Measurements from ENCODE around the gene STARD9.
"Not testable (repeated sequence)": the region's sequence is repeated elsewhere in the genome, so short reads cannot be mapped to it uniquely, and the experiment has no call there.

The STARD9 gene

DNA sequence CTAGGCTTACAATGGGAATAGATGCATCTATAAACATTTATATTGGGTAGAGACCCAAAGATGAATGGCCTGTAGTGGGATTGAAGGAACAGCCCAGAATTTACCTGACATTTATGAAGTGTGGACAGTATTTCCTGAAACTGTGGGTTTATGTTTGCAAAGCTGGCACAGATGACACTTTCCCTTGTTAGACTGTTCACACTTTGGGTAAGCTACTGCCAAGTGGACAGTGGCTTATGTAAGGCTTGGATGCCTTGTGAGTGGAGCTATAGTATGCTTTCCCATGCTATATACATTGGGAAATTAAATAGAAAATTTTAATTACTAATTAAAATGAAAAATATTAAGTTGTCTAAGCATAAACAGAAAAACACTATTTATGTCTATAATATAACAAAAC, 48.5 kb downstream of the STARD9 start:
- DNase-seq (ENCODE audit: low read depth in 2 of 2), result no peak

DNA sequence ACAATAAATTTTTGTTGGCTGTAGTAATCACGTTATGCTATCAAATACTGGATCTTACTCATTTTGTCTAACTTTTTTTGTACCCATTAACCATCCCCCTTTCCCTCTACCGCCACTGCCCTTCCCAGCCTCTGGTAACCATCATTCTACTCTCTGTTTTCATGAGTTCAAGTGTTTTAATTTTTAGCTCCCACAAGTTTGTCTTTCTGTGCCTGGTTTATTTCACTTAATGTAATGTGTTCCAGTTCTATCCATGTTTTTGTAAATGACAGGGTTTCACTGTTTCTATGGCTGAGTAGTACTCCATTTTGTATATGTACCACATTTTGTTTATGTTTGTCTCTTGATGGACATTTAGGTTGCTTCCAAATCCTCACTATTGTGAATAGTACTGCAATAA, 52.1 kb downstream of the STARD9 start:
- no peak for DNase-seq (ENCODE audit: low read depth in 2 of 2)

DNA sequence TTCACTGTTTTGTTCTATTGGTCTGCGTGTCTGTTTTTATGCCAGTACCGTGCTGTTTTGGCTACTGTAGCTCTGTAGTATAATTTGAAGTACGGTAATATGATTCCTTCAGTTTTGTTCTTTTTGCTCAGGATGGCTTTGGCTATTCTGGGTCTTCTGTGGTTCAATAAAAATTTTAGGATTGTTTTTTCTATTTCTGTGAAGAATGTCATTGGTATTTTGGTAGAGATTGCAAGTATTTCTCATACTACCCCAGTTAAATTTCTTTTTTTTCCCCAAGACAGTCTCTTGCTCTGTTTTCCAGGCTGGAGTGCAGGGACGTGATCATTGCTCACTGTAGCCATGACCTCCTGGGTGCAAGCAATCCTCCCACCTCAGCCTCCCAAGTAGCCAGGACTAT, 53.4 kb downstream of the STARD9 start:
- DNase-seq (ENCODE audit: low read depth in 2 of 2), result no peak

GRCh38 chr15:42632105-42632675, 56.8 kb downstream of the STARD9 start:
- DNase-seq (ENCODE audit: low read depth in 2 of 2), result no peak

GRCh38 chr15:42640109-42640508, 64.7 kb downstream of the STARD9 start:
- no peak for DNase-seq (ENCODE audit: low read depth in 2 of 2)

- peak; percentile 16 to 17 for DNase-seq (ENCODE audit: low read depth in 2 of 2)
Observed at GRCh38 chr15:42650208-42651066, 75.0 kb downstream of the STARD9 start.

DNA sequence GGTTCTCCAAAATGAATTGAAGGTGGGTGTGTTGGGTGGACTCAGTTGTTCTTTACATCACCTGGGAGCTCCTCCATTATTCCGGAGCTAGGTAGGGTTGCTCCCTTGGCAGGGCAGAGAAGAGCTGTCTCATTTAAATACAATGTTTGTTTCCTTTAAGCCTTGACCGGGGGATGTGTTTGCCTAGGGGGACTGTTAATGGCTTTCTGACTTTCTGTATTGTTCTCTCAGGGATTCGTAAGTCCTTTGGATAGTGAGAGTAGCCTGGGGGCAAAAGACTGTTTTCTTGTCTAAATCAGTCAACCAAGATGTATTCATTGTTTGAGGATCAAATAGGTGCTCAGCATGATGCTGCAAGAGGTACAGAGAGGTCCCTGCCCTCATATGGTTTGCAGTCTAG, 90.4 kb downstream of the STARD9 start:
- no peak for DNase-seq (ENCODE audit: low read depth in 2 of 2)

- DNase-seq (ENCODE audit: low read depth in 2 of 2), result no peak
Observed at GRCh38 chr15:42667855-42668254, 92.4 kb downstream of the STARD9 start.

DNA sequence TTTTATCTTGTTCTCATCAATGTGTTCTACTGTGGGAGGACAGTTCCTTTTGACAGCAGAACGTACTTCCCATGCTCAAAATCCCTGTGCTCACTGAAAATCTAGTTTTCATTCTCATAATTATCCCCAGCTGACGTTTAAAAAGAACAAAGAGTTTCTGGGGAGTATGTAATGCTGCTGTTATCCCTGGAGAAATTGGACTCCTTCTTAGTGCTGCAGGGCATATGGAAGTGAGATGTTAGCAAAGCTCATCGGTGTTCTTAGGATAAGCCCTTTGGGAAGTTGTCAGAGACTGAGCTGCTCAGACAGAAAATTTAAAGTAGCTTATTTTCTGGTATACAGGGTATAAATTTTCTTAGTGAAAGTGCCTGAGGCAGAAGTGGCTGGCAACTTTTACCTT, 95.0 kb downstream of the STARD9 start:
- DNase-seq (ENCODE audit: low read depth in 2 of 2), result no peak

- no peak for DNase-seq (ENCODE audit: low read depth in 2 of 2)
Observed at GRCh38 chr15:42672444-42672843, 97.0 kb downstream of the STARD9 start.

DNA sequence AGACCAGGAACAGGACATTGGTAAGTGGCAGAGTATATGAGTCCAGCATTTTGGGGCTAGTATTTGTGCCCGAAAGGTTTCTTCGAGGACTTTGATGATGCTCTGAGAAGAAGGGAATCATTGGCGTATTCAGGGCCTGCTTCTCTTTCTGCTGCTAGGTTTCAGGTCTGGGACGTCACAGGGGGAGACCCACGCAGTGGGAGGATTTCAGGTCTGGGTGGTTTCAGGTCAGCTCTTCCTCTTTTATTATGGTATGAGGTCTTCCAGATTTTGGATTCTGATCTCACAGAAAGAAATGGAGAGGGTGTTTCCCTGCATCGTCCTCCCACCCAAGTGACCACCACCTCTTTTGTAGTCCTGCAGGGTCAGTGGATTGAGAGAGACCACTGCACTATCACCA, 99.1 kb downstream of the STARD9 start:
- DNase-seq (ENCODE audit: low read depth in 2 of 2), result no peak

GRCh38 chr15:42675021-42675420, 99.6 kb downstream of the STARD9 start:
- no peak for DNase-seq (ENCODE audit: low read depth in 2 of 2)

DNA sequence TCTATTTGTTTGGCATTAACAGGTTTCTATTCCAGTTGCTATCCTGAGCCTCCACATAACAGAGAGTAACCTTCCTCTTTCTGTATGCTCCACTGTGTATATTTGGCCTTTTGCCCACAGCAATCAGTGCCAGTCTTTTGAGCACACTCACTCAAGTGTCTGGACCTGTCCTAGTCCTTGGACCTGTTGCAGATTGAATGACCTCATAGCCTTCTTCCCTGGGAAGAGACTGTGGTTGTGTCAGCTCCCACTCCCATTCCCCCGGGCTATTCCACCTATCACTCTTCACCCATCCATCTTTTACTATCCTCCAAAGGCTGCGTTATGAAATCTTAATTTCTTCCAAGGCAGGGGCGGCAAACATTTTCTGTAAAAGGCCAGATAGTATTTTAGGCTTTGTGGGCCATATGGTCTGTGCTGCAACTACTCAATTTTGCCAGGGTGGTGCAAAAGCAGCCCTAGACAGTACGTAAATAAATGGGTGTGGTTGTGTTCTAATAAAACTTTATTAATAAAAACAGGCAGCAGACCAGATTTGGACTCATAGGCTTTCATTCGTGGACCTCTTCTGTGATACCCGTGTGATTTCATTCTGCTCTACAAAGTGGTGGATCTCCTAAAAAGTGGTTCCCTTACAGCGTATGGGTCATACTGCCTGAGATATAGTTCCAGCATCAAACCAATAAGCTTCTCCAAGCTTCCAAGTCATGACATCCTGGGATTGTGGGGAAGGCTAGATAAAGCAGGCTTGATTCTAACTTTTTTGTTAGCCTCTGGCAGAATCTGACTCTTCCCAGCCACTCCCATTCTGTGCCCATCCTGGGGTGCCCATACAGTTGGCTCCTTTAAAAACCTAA, 104.1 kb downstream of the STARD9 start:
- DNase-seq (ENCODE audit: low read depth in 2 of 2), result no peak

DNA sequence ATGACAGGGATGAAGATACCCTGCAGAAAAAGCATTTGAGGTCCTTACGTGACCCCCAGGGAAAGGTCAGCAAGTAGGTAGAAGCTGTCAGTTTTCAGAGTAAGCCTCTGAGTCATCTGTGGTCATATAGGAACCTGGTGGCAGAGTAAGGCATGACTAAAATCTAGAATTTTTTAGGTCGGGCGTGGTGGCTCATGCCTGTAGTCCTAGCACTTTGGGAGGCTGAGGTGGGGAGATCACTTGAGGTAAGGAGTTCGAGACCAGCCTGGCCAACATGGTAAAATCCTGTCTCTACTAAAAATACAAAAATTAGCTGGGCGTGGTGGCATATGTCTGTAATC, 104.7 kb downstream of the STARD9 start:
- not testable (repeated sequence) for DNase-seq (ENCODE audit: low read depth in 2 of 2)

- DNase-seq (ENCODE audit: low read depth in 2 of 2), result no peak
Observed at GRCh38 chr15:42681119-42681518, 105.7 kb downstream of the STARD9 start.

DNA sequence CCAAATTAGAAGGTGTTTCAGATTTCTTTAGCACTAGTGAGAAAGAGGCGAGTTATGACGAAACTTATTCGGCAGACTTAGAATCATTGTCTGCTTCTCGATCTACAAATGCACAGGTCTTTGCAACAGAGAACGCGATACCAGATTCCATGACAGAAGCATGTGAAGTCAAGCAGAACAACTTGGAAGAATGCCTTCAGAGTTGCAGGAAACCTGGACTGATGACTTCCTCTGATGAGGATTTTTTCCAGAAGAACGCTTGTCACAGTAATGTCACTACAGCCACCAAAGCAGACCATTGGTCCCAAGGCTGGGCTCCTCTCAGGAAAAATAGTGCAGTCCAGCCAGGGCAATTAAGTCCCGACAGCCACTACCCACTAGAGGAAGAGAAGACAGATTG, 110.9 kb downstream of the STARD9 start:
- DNase-seq (ENCODE audit: low read depth in 2 of 2), result no peak

DNA sequence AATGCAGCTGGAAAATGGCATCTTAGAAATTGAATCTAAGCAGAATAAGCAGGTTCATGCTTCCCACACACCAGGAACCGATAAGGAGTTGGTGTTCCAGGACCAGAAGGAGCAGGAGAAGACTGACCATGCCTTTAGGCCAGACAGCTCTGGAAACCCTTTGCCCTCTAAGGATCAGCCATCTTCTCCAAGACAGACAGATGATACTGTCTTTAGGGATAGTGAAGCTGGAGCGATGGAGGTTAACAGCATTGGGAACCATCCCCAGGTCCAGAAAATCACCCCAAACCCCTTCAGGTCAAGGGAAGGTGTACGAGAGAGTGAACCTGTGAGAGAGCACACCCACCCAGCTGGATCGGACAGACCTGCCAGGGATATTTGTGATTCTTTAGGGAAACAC, 112.3 kb downstream of the STARD9 start:
- no peak for DNase-seq (ENCODE audit: low read depth in 2 of 2)

DNA sequence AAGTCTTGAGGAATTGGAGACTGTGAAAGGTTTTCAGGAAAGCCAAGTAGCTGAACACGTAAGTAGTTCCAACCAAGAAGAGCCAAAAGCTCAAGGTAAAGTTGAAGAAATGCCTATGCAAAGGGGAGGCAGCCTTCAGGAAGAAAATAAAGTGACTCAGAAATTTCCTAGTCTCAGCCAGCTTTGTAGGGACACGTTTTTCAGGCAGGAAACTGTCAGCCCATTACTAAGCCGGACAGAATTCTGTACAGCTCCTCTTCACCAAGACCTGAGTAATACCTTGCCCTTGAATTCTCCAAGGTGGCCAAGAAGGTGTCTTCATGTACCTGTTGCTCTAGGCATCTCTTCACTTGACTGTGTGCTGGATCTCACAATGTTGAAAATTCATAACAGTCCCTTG, 112.9 kb downstream of the STARD9 start:
- DNase-seq (ENCODE audit: low read depth in 2 of 2), result no peak

GRCh38 chr15:42691308-42691707, 115.9 kb downstream of the STARD9 start:
- DNase-seq (ENCODE audit: low read depth in 2 of 2), result no peak

DNA sequence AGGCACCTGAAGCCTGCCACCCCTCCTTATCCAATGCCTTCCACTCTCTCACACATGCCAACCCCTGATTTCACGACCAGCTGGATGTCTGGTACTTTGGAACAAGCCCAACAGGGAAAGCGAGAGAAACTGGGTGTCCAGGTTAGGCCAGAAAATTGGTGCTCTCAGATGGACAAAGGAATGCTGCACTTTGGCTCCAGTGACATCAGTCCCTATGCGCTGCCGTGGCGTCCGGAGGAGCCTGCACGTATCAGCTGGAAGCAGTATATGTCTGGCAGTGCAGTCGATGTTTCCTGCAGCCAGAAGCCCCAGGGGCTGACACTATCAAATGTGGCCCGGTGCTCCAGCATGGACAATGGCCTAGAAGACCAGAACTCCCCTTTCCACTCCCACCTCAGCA, 116.4 kb downstream of the STARD9 start:
- DNase-seq (ENCODE audit: low read depth in 2 of 2), result no peak

DNA sequence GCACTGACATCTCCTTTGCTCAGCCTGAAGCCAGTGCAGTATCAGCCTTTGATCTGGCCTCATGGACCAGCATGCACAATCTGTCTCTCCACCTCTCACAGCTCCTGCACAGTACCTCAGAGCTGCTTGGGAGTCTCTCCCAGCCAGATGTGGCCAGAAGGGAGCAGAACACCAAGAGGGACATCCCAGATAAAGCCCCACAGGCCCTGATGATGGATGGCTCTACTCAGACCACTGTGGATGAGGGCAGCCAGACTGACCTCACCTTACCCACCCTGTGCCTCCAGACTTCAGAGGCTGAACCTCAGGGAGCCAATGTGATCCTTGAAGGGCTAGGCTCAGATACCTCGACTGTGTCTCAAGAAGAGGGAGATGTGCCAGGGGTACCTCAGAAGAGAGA, 117.1 kb downstream of the STARD9 start:
- DNase-seq (ENCODE audit: low read depth in 2 of 2), result no peak

DNA sequence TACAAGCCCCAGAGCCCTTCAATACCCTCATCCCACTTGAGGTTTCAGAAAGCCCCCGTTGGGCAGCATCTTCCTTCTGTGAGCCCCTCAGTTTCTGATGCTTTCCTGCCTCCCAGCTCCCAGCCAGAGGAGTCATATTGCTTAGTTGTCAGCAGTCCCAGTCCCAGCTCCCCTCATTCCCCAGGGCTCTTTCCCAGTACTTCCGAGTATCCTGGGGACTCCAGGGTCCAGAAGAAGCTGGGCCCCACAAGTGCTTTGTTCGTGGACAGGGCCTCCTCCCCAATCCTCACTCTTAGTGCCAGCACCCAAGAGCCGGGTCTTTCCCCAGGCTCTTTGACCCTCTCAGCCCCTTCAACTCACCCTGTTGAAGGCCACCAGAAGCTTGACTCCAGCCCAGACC, 117.6 kb downstream of the STARD9 start:
- no peak for DNase-seq (ENCODE audit: low read depth in 2 of 2)

GRCh38 chr15:42693496-42693895, 118.1 kb downstream of the STARD9 start:
- no peak for DNase-seq (ENCODE audit: low read depth in 2 of 2)

Measured in stimulated activated CD8-positive, alpha-beta memory T cell treated with anti-CD3 and anti-CD28 coated beads, Interleukin-7, amount 100 ng/mL, for 4 hours (primary cell).